ENCODE data around the gene USH2A.

USH2A gene

GRCh38 chr1:216422821-216423520 lies at the start of gene USH2A:
Gene USH2A, minus strand, starts transcription at chr1:216423448. Its CDS starts 1,112 bp downstream, at chr1:216422336.
- DNase-seq (no peak), ATAC-seq (no peak)
- H3K4me3 Mint-ChIP-seq = no peak within 1 kb of the TSS
- H3K27ac Mint-ChIP-seq = no peak within 1 kb of the TSS
- H3K4me1 Mint-ChIP-seq = no peaks in the 10 kb centered on the region
- no peaks in the 10 kb centered on the region for H3K9me3 Mint-ChIP-seq
- no peaks in the 10 kb centered on the region for H3K27me3 Mint-ChIP-seq
- H3K36me3 Mint-ChIP-seq (ENCODE audit: low read depth) = no peaks in the 10 kb centered on the region

GRCh38 chr1:216466162-216466801 lies 43.0 kb upstream of the USH2A start:
- H3K27ac Mint-ChIP-seq = no peak overlapping the region
- H3K4me3 Mint-ChIP-seq = no peak overlapping the region
- ATAC-seq (no peak), DNase-seq (no peak)
- no peaks in the 10 kb centered on the region for H3K4me1 Mint-ChIP-seq
- no peaks in the 10 kb centered on the region for H3K27me3 Mint-ChIP-seq
- H3K36me3 Mint-ChIP-seq (ENCODE audit: low read depth) = no peaks in the 10 kb centered on the region
- H3K9me3 Mint-ChIP-seq = no peaks in the 10 kb centered on the region

- H3K36me3 Mint-ChIP-seq (ENCODE audit: low read depth) = no peaks in the 10 kb centered on the region
- no peak overlapping the region for H3K27ac Mint-ChIP-seq
- no peak overlapping the region for H3K4me3 Mint-ChIP-seq
- H3K27me3 Mint-ChIP-seq = no peaks in the 10 kb centered on the region
- DNase-seq = no peak
- no peaks in the 10 kb centered on the region for H3K4me1 Mint-ChIP-seq
- no peaks in the 10 kb centered on the region for H3K9me3 Mint-ChIP-seq
- ATAC-seq = no peak
These were observed 41.2 kb upstream of the USH2A start for GRCh38 chr1:216464489-216464888.

GRCh38 chr1:216462066-216462775 lies 39.0 kb upstream of the USH2A start:
- H3K9me3 Mint-ChIP-seq = no peaks in the 10 kb centered on the region
- H3K27me3 Mint-ChIP-seq = no peaks in the 10 kb centered on the region
- H3K27ac Mint-ChIP-seq = no peak overlapping the region
- DNase-seq = no peak
- no peaks in the 10 kb centered on the region for H3K36me3 Mint-ChIP-seq (ENCODE audit: low read depth)
- no peaks in the 10 kb centered on the region for H3K4me1 Mint-ChIP-seq
- ATAC-seq = no peak
- no peak overlapping the region for H3K4me3 Mint-ChIP-seq

- no peak for DNase-seq
- Mint-ChIP-seq H3K4me1 (no peaks in the 10 kb centered on the region), H3K27ac (no peak overlapping the region), H3K4me3 (no peak overlapping the region), H3K27me3 (no peaks in the 10 kb centered on the region), H3K9me3 (no peaks in the 10 kb centered on the region), H3K36me3 (ENCODE audit: low read depth) (no peaks in the 10 kb centered on the region)
- ATAC-seq = no peak
These were observed 38.2 kb upstream of the USH2A start for GRCh38 chr1:216461466-216461865.

GRCh38 chr1:216459651-216460207 lies 36.5 kb upstream of the USH2A start:
- no peak for DNase-seq
- no peak for ATAC-seq
- no peaks in the 10 kb centered on the region for H3K36me3 Mint-ChIP-seq (ENCODE audit: low read depth)
- H3K4me3 Mint-ChIP-seq = no peak overlapping the region
- no peaks in the 10 kb centered on the region for H3K27me3 Mint-ChIP-seq
- H3K4me1 Mint-ChIP-seq = no peaks in the 10 kb centered on the region
- H3K9me3 Mint-ChIP-seq = no peaks in the 10 kb centered on the region
- H3K27ac Mint-ChIP-seq = no peak overlapping the region

GRCh38 chr1:216458812-216459211 lies 35.6 kb upstream of the USH2A start:
- Mint-ChIP-seq H3K36me3 (ENCODE audit: low read depth) (no peaks in the 10 kb centered on the region), H3K27ac (no peak overlapping the region), H3K9me3 (no peaks in the 10 kb centered on the region), H3K27me3 (no peaks in the 10 kb centered on the region), H3K4me1 (no peaks in the 10 kb centered on the region), H3K4me3 (no peak overlapping the region)
- no peak for ATAC-seq
- DNase-seq = no peak

GRCh38 chr1:216457356-216457755 lies 34.1 kb upstream of the USH2A start:
- no peaks in the 10 kb centered on the region for H3K27me3 Mint-ChIP-seq
- no peak overlapping the region for H3K27ac Mint-ChIP-seq
- ATAC-seq (no peak), DNase-seq (no peak)
- no peak overlapping the region for H3K4me3 Mint-ChIP-seq
- no peaks in the 10 kb centered on the region for H3K36me3 Mint-ChIP-seq (ENCODE audit: low read depth)
- no peaks in the 10 kb centered on the region for H3K4me1 Mint-ChIP-seq
- no peaks in the 10 kb centered on the region for H3K9me3 Mint-ChIP-seq

GRCh38 chr1:216456682-216457081 lies 33.4 kb upstream of the USH2A start:
- Mint-ChIP-seq H3K4me1 (no peaks in the 10 kb centered on the region), H3K27me3 (no peaks in the 10 kb centered on the region), H3K9me3 (no peaks in the 10 kb centered on the region), H3K4me3 (no peak overlapping the region), H3K36me3 (ENCODE audit: low read depth) (no peaks in the 10 kb centered on the region), H3K27ac (no peak overlapping the region)
- DNase-seq = no peak
- no peak for ATAC-seq

- DNase-seq (no peak), ATAC-seq (no peak)
- Mint-ChIP-seq H3K4me1 (no peaks in the 10 kb centered on the region), H3K4me3 (no peak overlapping the region), H3K36me3 (ENCODE audit: low read depth) (no peaks in the 10 kb centered on the region), H3K9me3 (peaks cover 4% of the 10 kb centered on the region), H3K27me3 (no peaks in the 10 kb centered on the region), H3K27ac (no peak overlapping the region)
These were observed 30.5 kb upstream of the USH2A start for GRCh38 chr1:216453777-216454176.

GRCh38 chr1:216450227-216450626 lies 27.0 kb upstream of the USH2A start:
- H3K4me1 Mint-ChIP-seq = no peaks in the 10 kb centered on the region
- peaks cover 11% of the 10 kb centered on the region for H3K9me3 Mint-ChIP-seq
- H3K4me3 Mint-ChIP-seq = no peak overlapping the region
- no peak overlapping the region for H3K27ac Mint-ChIP-seq
- no peaks in the 10 kb centered on the region for H3K36me3 Mint-ChIP-seq (ENCODE audit: low read depth)
- H3K27me3 Mint-ChIP-seq = no peaks in the 10 kb centered on the region
- no peak for DNase-seq
- no peak for ATAC-seq

GRCh38 chr1:216448011-216448510 lies 24.8 kb upstream of the USH2A start:
- H3K36me3 Mint-ChIP-seq (ENCODE audit: low read depth) = no peaks in the 10 kb centered on the region
- H3K4me3 Mint-ChIP-seq = no peak overlapping the region
- no peak overlapping the region for H3K27ac Mint-ChIP-seq
- no peaks in the 10 kb centered on the region for H3K27me3 Mint-ChIP-seq
- DNase-seq (no peak), ATAC-seq (no peak)
- H3K9me3 Mint-ChIP-seq = peaks cover 16% of the 10 kb centered on the region
- H3K4me1 Mint-ChIP-seq = no peaks in the 10 kb centered on the region

- ATAC-seq (no peak), DNase-seq (no peak)
- H3K27ac Mint-ChIP-seq = no peak overlapping the region
- H3K9me3 Mint-ChIP-seq = no peaks in the 10 kb centered on the region
- H3K36me3 Mint-ChIP-seq (ENCODE audit: low read depth) = no peaks in the 10 kb centered on the region
- H3K27me3 Mint-ChIP-seq = no peaks in the 10 kb centered on the region
- no peaks in the 10 kb centered on the region for H3K4me1 Mint-ChIP-seq
- no peak overlapping the region for H3K4me3 Mint-ChIP-seq
These were observed 14.4 kb upstream of the USH2A start for GRCh38 chr1:216437603-216438002.

- no peak for DNase-seq
- Mint-ChIP-seq H3K27me3 (no peaks in the 10 kb centered on the region), H3K36me3 (ENCODE audit: low read depth) (no peaks in the 10 kb centered on the region), H3K4me3 (no peak overlapping the region), H3K27ac (no peak overlapping the region), H3K4me1 (no peaks in the 10 kb centered on the region), H3K9me3 (no peaks in the 10 kb centered on the region)
- ATAC-seq = no peak
These were observed 11.0 kb upstream of the USH2A start for GRCh38 chr1:216434232-216434631.

GRCh38 chr1:216433175-216433574 lies 9.9 kb upstream of the USH2A start:
- no peak for ATAC-seq
- H3K4me1 Mint-ChIP-seq = no peaks in the 10 kb centered on the region
- H3K27me3 Mint-ChIP-seq = no peaks in the 10 kb centered on the region
- no peak for DNase-seq
- H3K36me3 Mint-ChIP-seq (ENCODE audit: low read depth) = no peaks in the 10 kb centered on the region
- H3K9me3 Mint-ChIP-seq = no peaks in the 10 kb centered on the region
- H3K27ac Mint-ChIP-seq = no peak overlapping the region
- H3K4me3 Mint-ChIP-seq = no peak overlapping the region

Measured in activated naive CD8-positive, alpha-beta T cell treated with anti-CD3 and anti-CD28 coated beads, Interleukin-2, amount 50 U/mL, for 24 hours (primary cell).